ENCODE results near the gene UPK3A. TPM values are rescaled to one million over a fixed set of nuclear protein-coding genes. Genes with fewer than 3 reads are reported as not detected.

Gene UPK3A
- total and polyA plus RNA-seq, 2 of the 8 experiments (the other 6 are each of a cell fraction or from before 2014, with no cell fraction given), result 0.35 to 1.7 TPM

GRCh38 chr22:45331486-45331885 is 46.7 kb downstream of the UPK3A start (continued):
- TF ChIP-seq FOSL1 (IDR thresholded peaks at IDR 0.05; ENCODE audit: insufficient read depth, low read depth, low read length) (no peak), SUZ12 (IDR thresholded peaks at IDR 0.05; ENCODE audit: low read length) (no peak), SP1 (IDR thresholded peaks at IDR 0.05; ENCODE audit: low read depth, low read length) (no peak), YY1 (IDR thresholded peaks at IDR 0.05; ENCODE audit: low read depth, low read length) (no peak), RAD21 (IDR thresholded peaks at IDR 0.05 in 1 of 2, conservative IDR thresholded peaks at IDR 0.05 in 1 of 2; ENCODE audit: low read depth in 2 of 2, low read length in 2 of 2) (no peak), SRF (IDR thresholded peaks at IDR 0.05; ENCODE audit: low read depth, low read length) (no peak), CBX5 (IDR thresholded peaks at IDR 0.05; ENCODE audit: low read depth, low read length) (no peak)
